Endothelial cell of umbilical vein (primary cell): ENCODE data around the gene TMEM129. TPM values are rescaled to one million over a fixed set of nuclear protein-coding genes. Genes with fewer than 3 reads are reported as not detected.

Experiments
- BruUV-seq: library from RNA; stranded (reverse); fragments of 400-500 nt; replicated peaks from 2 replicates; lab custom pipeline; 2021; lab: Mats Ljungman, UMichigan
- CTCF ChIA-PET: fragments of 300-600, 350-600 bp; sonication (Branson Sonifier 250); formaldehyde crosslinking; loops from one replicate; lab custom pipeline; 2021; ENCODE audit warnings: antibody characterized with exemption, inconsistent platforms; lab: Charles Lee
- POLR2A ChIA-PET: fragments of 300-600, 350-600 bp; sonication (Branson Sonifier 250); formaldehyde crosslinking; loops from one replicate; lab custom pipeline; 2021; ENCODE audit warnings: antibody characterized with exemption, inconsistent platforms; lab: Charles Lee
- DNase-seq: peaks from one replicate; pipeline ENCODE4 v3.0.0-alpha.2; 2011; ENCODE audit warnings: low read depth, low spot score
- FAIRE-seq: peaks from 2 replicates; lab custom pipeline; 2011; peaks lifted over from hg19 to GRCh38; lab: Jason Lieb, UNC
- H2AFZ ChIP-seq: 2 replicates; pipeline ENCODE4 v1.6.0; 2012; ENCODE audit warnings: low read depth, low read length, control low read depth, inconsistent platforms
- H3K27ac ChIP-seq: 2 replicates; pipeline ENCODE4 v1.5.1; 2011; ENCODE audit warnings: low read depth, mild to moderate bottlenecking, control low read depth, low read length, moderate library complexity; ENCODE audit not compliant: insufficient read depth
- H3K27me3 ChIP-seq, 2 experiments: 2 replicates each; pipeline versions ENCODE4 v1.6.0 to v1.6.1; 2011; ENCODE audit warnings: low read length in 2 of 2, mixed read lengths in 1 of 2; ENCODE audit not compliant: control insufficient read depth in 2 of 2, insufficient read depth in 2 of 2
- H3K36me3 ChIP-seq, 2 experiments: 2 replicates in 1 of 2; 3 replicates in 1 of 2; pipeline ENCODE4 v1.5.1; 2011; ENCODE audit warnings: low read length in 2 of 2, mild to moderate bottlenecking in 1 of 2, moderate library complexity in 1 of 2; ENCODE audit not compliant: control insufficient read depth in 2 of 2, insufficient read depth in 2 of 2; ENCODE audit errors: extremely low read depth in 1 of 2
- H3K4me1 ChIP-seq: 3 replicates; pipeline ENCODE4 v1.5.1; 2011; ENCODE audit warnings: mild to moderate bottlenecking, low read length; ENCODE audit not compliant: control insufficient read depth, insufficient read depth; ENCODE audit errors: extremely low read depth
- H3K4me2 ChIP-seq: 2 replicates; pipeline ENCODE4 v1.6.1; 2011; ENCODE audit warnings: low read length, control low read depth, mixed read lengths; ENCODE audit not compliant: insufficient read depth
- H3K4me3 ChIP-seq, 3 experiments: fragments of 200-600 bp in 1 of 3; sonication (generic), shearing (Covaris generic) in 1 of 3; replicated peaks in 1 of 3; 2 replicates each; pipeline ENCODE4 v1.5.1; 2011 to 2016; ENCODE audit warnings: control low read depth in 3 of 3, low read length in 3 of 3, mild to moderate bottlenecking in 2 of 3, inconsistent platforms in 1 of 3, low read depth in 1 of 3, moderate library complexity in 1 of 3; ENCODE audit not compliant: insufficient read depth in 1 of 3
- H3K79me2 ChIP-seq: 2 replicates; pipeline ENCODE4 v1.6.0; 2012; ENCODE audit warnings: low read length, inconsistent platforms; ENCODE audit not compliant: control insufficient read depth, insufficient read depth
- H3K9ac ChIP-seq: replicated peaks from 2 replicates; pipeline ENCODE3; 2011; ENCODE audit warnings: low read length, control low read depth; ENCODE audit not compliant: insufficient read depth; ENCODE audit errors: extremely low read depth
- H3K9me1 ChIP-seq: replicated peaks from 3 replicates; pipeline ENCODE4 v1.6.0; 2011; ENCODE audit warnings: mild to moderate bottlenecking, low read length; ENCODE audit not compliant: control insufficient read depth, insufficient read depth; ENCODE audit errors: extremely low read depth
- H3K9me3 ChIP-seq: replicated peaks from 2 replicates; pipeline ENCODE4 v1.5.1; 2012; ENCODE audit warnings: low read length, inconsistent platforms; ENCODE audit not compliant: control insufficient read depth, insufficient read depth
- H4K20me1 ChIP-seq: replicated peaks from 2 replicates; pipeline ENCODE3; 2011; ENCODE audit warnings: mild to moderate bottlenecking, low read length; ENCODE audit not compliant: control insufficient read depth, insufficient read depth; ENCODE audit errors: extremely low read depth
- CTCF ChIP-seq, 2 donors: IDR thresholded peaks; 1 replicate in 1 of 2; 2 replicates in 1 of 2; pipeline ENCODE4 v1.5.1; 2011; ENCODE audit warnings: low read length in 2 of 2, mild to moderate bottlenecking in 2 of 2, moderate library complexity in 2 of 2, control low read depth in 1 of 2, inconsistent platforms in 1 of 2, low read depth in 1 of 2; ENCODE audit not compliant: insufficient read depth in 1 of 2; ENCODE audit errors: extremely low read depth in 1 of 2
- EZH2 ChIP-seq: IDR thresholded peaks from 2 replicates; pipeline ENCODE4 v1.6.1; 2012; ENCODE audit warnings: borderline replicate concordance, low read depth, mild to moderate bottlenecking, moderate library complexity, low read length, inconsistent platforms; ENCODE audit not compliant: severe bottlenecking
- FOS ChIP-seq: IDR thresholded peaks from 2 replicates; pipeline ENCODE4 v1.6.1; 2011; ENCODE audit warnings: mild to moderate bottlenecking, low read length, moderate library complexity, borderline replicate concordance; ENCODE audit not compliant: insufficient read depth
- GATA2 ChIP-seq: IDR thresholded peaks from 2 replicates; pipeline ENCODE4 v1.7.0; 2011; ENCODE audit warnings: low read depth, mild to moderate bottlenecking, moderate library complexity, mixed read lengths, low read length; ENCODE audit not compliant: insufficient read length, insufficient read depth
- JUN ChIP-seq: IDR thresholded peaks from 2 replicates; pipeline ENCODE4 v1.6.1; 2011; ENCODE audit warnings: borderline replicate concordance, low read depth; ENCODE audit not compliant: insufficient read length, insufficient read depth
- MAX ChIP-seq: IDR thresholded peaks from 2 replicates; pipeline ENCODE4 v1.6.1; 2011; ENCODE audit not compliant: insufficient read depth, insufficient read length
- MYC ChIP-seq: IDR thresholded peaks from one replicate; pipeline ENCODE4 v1.6.1; 2011; ENCODE audit warnings: mild to moderate bottlenecking, low read depth, low read length
- POLR2A ChIP-seq: IDR thresholded peaks from 2 replicates; pipeline ENCODE4 v1.6.1; 2012; ENCODE audit warnings: low read depth, mild to moderate bottlenecking, control low read depth, low read length
- POLR2AphosphoS5 ChIP-seq: IDR thresholded peaks from 2 replicates; pipeline ENCODE4 v1.6.1; 2012; ENCODE audit warnings: low read depth, mild to moderate bottlenecking, control low read depth, low read length, moderate library complexity; ENCODE audit not compliant: insufficient read depth
- dilution Hi-C: fragments of 300-500 bp; cut with MboI; formaldehyde crosslinking; loops from one replicate; pipeline ENCODE4 v1.15.0; 2019; ENCODE audit warnings: low sequenced_read_pairs; ENCODE audit not compliant: extremely low pct_ligation_motif_present
- intact Hi-C: fragments of 100-400 bp; cut with micrococcal nuclease; formaldehyde crosslinking; loops from one replicate; pipeline ENCODE4 v1.10.0; 2022
- polyA plus RNA-seq, 4 experiments: library from polyadenylated mRNA; depleted of rRNA in 3 of 4; stranded (reverse) in 3 of 4; unstranded in 1 of 4; fragments of >200 nt; gene quantifications; 2 replicates each; pipeline versions ENCODE4 v1.2.1 to v1.2.3, GENCODE V29; 2011 to 2012; ENCODE audit warnings: missing spikeins in 1 of 4
- total RNA-seq: library from RNA; stranded (reverse); gene quantifications from 2 replicates; pipeline ENCODE4 v1.2.3, GENCODE V29; 2021

Gene TMEM129
- total and polyA plus RNA-seq, 2 donors (not counting 3 experiments of a cell fraction or from before 2014, with no cell fraction given): 23.2 to 33.2 TPM

- Histone ChIP-seq H3K9ac (no peak overlapping the region), H3K27me3 (no peaks in the 10 kb centered on the region), H4K20me1 (no peaks in the 10 kb centered on the region), H3K9me1 (no peaks in the 10 kb centered on the region), H3K36me3 (no peaks in the 10 kb centered on the region), H3K9me3 (no peaks in the 10 kb centered on the region), H2AFZ (peak overlapping the region; percentile 86), H3K4me3 (no peak overlapping the region), H3K4me1 (peaks cover 9% of the 10 kb centered on the region), H3K79me2 (no peaks in the 10 kb centered on the region), H3K4me2 (no peak overlapping the region), H3K27ac (no peak overlapping the region)
- ChIA-PET POLR2A (no interaction called here), CTCF (interaction anchor here (1.0 to 3.2 kb wide), 6 partner anchors 14 to 148 kb away, joined by 3 to 17 read pairs (median 4); no protein-coding TSS in a partner anchor)
- intact Hi-C loops (no loop called here), dilution Hi-C loops (no loop called here)
- FAIRE-seq: no peak
- no peak for TF ChIP-seq EZH2
- TF ChIP-seq FOS: no peak
- no peak for TF ChIP-seq MYC
- no peak for DNase-seq
- BruUV-seq: no TSS peak
These were observed 30.8 kb upstream of the TMEM129 start for GRCh38 chr4:1751919-1752283.

GRCh38 chr4:1751155-1751918 lies 30.2 kb upstream of the TMEM129 start:
- POLR2A ChIA-PET: no interaction called here
- CTCF ChIA-PET: interaction anchor here (1.0 to 3.2 kb wide), 5 partner anchors 14 to 148 kb away, joined by 3 to 17 read pairs (median 4); no protein-coding TSS in a partner anchor
- FAIRE-seq: no peak
- Histone ChIP-seq H3K4me3 (no peak overlapping the region), H3K9me3 (no peaks in the 10 kb centered on the region), H4K20me1 (no peaks in the 10 kb centered on the region), H3K4me2 (no peak overlapping the region), H2AFZ (no peak overlapping the region), H3K36me3 (no peaks in the 10 kb centered on the region), H3K9me1 (no peaks in the 10 kb centered on the region), H3K27me3 (no peaks in the 10 kb centered on the region), H3K79me2 (no peaks in the 10 kb centered on the region), H3K4me1 (peaks cover 9% of the 10 kb centered on the region), H3K9ac (no peak overlapping the region), H3K27ac (no peak overlapping the region)
- BruUV-seq: no TSS peak
- DNase-seq: no peak
- intact Hi-C loops (no loop called here), dilution Hi-C loops (no loop called here)
- TF ChIP-seq MAX (no peak), CTCF (IDR thresholded peaks at IDR 0.05; ENCODE audit: extremely low read depth in 1 of 2, insufficient read depth in 1 of 2, low read depth in 1 of 2, low read length in 2 of 2) (no peak), JUN (no peak), POLR2AphosphoS5 (no peak), POLR2A (no peak), EZH2 (no peak), MYC (no peak), GATA2 (no peak), FOS (no peak)
